Measurements from ENCODE around the gene ZNF597.

ZNF597 gene

DNA sequence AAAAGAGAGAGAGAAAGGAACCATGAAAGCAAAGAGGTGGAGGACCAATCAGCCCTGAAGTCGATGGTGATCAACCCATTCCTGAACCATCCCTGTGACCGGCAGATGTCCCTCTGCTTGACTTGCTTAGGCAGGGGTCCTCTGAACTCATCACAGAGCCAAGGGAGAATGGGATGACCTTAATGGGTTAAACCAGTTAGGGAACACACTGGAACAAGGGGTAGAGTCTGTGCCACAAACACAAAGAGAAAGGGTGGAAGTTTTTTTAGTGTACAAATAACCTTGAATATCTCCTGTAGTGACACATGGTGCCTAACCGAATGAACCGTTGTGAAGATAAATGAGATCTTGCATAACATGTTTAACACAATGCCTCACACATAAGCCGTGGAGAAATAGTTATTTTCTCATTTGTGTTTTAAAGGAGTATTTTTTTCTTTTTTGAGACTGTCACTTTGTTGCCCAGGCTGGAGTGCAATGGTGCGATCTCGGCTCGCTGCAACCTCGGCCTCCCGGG lies 11.4 kb upstream of the ZNF597 start:
- no peak for DNase-seq (ENCODE audit: low read depth in 3 of 3)

GRCh38 chr16:3454093-3454492 lies 10.8 kb upstream of the ZNF597 start:
- DNase-seq (ENCODE audit: low read depth in 3 of 3) = no peak

- DNase-seq (ENCODE audit: low read depth in 3 of 3) = peak in 1 of 3 experiments; percentile 17
Observed at GRCh38 chr16:3444032-3444388, 706 bp upstream of the ZNF597 start.

DNA sequence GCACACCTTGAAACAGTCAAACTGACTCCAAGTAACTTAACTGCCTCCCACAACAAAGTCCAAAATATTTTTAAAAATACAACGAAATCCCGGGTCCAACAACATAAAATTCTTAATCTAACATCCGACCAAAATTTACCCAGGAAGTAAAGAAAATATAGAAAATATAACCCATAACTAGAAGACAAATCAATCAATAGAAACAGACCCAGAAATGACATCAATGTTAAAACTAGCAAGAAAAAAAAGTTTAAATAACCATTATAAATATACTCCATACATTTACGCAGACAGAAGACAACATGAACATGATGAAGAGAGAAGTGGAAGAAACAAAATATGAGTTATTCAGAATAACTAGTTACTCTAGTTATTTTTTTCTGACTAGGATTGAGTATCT lies 3.7 kb downstream of the ZNF597 start:
- DNase-seq (ENCODE audit: low read depth in 3 of 3) = no peak

- DNase-seq (ENCODE audit: low read depth in 3 of 3) = no peak
Observed at GRCh38 chr16:3434373-3434772, 8.9 kb downstream of the ZNF597 start.

- DNase-seq (ENCODE audit: low read depth in 3 of 3) = peak in 2 of 3 experiments; percentile 10 to 33
Observed at GRCh38 chr16:3431779-3432219, 11.5 kb downstream of the ZNF597 start.

DNA sequence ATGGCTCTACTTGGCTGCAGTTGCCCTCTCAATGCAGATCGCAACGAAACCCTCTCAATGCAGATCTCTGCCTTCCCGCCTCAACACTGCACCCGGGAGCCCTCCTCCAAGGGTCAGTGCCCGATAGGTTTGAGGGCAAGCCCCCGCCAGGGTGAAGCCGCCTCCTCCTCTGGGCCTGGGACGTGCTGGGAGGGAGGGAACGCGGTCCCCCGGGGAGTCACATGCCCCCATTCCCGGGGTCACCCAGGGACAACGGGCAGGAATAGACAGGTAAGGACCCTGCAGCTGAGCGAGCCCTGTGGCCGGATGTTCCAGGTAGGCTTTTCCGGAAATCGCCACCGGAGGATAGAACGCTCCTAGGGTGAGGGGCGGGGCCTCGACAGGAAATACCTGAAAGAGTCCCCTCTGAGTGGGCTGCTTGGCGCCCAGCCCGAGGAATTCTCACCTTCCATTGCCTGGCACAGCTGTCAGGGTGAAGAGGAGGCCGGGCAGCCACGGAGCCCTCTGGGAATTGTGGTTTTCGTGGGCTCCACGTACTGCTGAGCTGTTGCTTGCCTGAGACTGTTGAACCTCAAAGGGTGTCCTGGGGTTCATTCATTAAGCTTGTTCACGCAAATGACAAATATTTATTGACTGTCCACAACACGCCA lies 29.4 kb downstream of the ZNF597 start:
- DNase-seq (ENCODE audit: low read depth in 3 of 3) = no peak

- no peak for DNase-seq (ENCODE audit: low read depth in 3 of 3)
Observed at GRCh38 chr16:3408561-3409197, 34.6 kb downstream of the ZNF597 start.

GRCh38 chr16:3401719-3402397 lies 41.4 kb downstream of the ZNF597 start:
- no peak for DNase-seq (ENCODE audit: low read depth in 3 of 3)

GRCh38 chr16:3400779-3401688 lies 42.3 kb downstream of the ZNF597 start, which contains the start of the genes ZNF174 and ZSCAN32:
ZNF174 (plus strand) TSS chr16:3401215; CDS start chr16:3402005, 790 bp downstream.
ZSCAN32 (minus strand) TSS chr16:3401004; CDS start chr16:3397557, 3,447 bp downstream.
- peak; percentile 90 to 97 (median 97) for DNase-seq (ENCODE audit: low read depth in 3 of 3)

GRCh38 chr16:3400446-3400778 lies 42.9 kb downstream of the ZNF597 start:
- DNase-seq (ENCODE audit: low read depth in 3 of 3) = no peak

DNA sequence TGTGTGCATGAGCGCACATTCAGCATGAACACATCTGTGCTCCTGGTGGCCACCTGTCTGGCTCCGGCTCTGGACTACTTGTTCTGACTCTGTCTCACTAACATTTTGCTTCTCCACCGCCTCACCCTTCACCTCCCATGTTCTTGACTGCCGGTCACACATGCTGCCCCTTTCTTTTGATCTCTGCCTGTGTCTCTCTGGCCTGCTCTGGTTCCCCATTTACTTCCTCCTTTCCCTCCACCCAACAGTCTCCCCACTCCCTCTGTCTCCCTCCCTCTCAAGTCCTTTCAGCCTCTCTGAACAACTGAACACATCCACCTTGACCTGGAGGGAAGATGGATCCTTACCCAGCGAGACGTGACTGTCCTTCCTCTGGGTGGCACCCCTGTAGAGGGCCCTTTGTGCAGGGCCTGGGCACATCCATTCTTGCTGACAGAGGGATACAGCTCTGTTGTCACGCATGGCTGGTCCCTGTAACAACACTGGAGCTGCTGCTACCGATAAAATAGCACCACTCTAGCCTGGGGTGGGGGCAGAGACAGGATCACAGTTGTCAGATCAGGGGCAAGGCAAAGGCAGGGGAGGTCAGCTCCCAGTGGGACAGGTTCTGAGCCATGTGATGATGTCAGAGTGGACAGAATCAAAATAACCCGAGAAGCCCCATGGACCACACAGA lies 53.5 kb downstream of the ZNF597 start:
- no peak for DNase-seq (ENCODE audit: low read depth in 3 of 3)

- no peak for DNase-seq (ENCODE audit: low read depth in 3 of 3)
Observed at GRCh38 chr16:3388325-3388724, 55.0 kb downstream of the ZNF597 start.

- DNase-seq (ENCODE audit: low read depth in 3 of 3) = no peak
Observed at GRCh38 chr16:3383045-3383448, 60.3 kb downstream of the ZNF597 start.
